DOHH2 (cell line): Measurements from ENCODE around the gene ABCF1.

Experiments
- H3F3A ChIP-seq: fragments of 200-600 bp; sonication (generic), shearing (Covaris generic); 2 replicates; pipeline ENCODE4 v1.6.0; 2016; ENCODE audit warnings: antibody characterized with exemption, mild to moderate bottlenecking; ENCODE audit not compliant: control insufficient read depth, insufficient read depth
- H3K27ac ChIP-seq: fragments of 200-600 bp; sonication (generic); 2 replicates; pipeline ENCODE4 v1.5.1; 2014; ENCODE audit warnings: low read depth, mild to moderate bottlenecking, low read length, moderate library complexity
- H3K27me3 ChIP-seq: fragments of 200-600 bp; sonication (generic); 2 replicates; pipeline ENCODE4 v1.6.1; 2014; ENCODE audit warnings: mild to moderate bottlenecking, low read length, mixed read lengths; ENCODE audit not compliant: control insufficient read depth
- H3K36me3 ChIP-seq: fragments of 200-600 bp; sonication (generic); 2 replicates; pipeline ENCODE4 v1.6.1; 2014; ENCODE audit warnings: mild to moderate bottlenecking, low read length, moderate library complexity, mixed read lengths; ENCODE audit not compliant: control insufficient read depth
- H3K4me1 ChIP-seq: fragments of 200-600 bp; sonication (generic); 2 replicates; pipeline ENCODE4 v1.6.1; 2014; ENCODE audit warnings: mild to moderate bottlenecking, low read length, mixed read lengths; ENCODE audit not compliant: control insufficient read depth
- H3K4me2 ChIP-seq: fragments of 200-600 bp; sonication (generic); 2 replicates; pipeline ENCODE4 v1.6.0; 2014; ENCODE audit warnings: mild to moderate bottlenecking, low read length, moderate library complexity
- H3K4me3 ChIP-seq: fragments of 200-600 bp; sonication (generic); 2 replicates; pipeline ENCODE4 v1.5.1; 2014; ENCODE audit warnings: mild to moderate bottlenecking, low read length, mixed read lengths
- H3K79me2 ChIP-seq: fragments of 200-600 bp; sonication (generic); 2 replicates; pipeline ENCODE4 v1.6.1; 2014; ENCODE audit warnings: mild to moderate bottlenecking, low read length, mixed read lengths; ENCODE audit not compliant: control insufficient read depth
- H3K9me2 ChIP-seq: fragments of 200-600 bp; sonication (generic); replicated peaks from 2 replicates; pipeline ENCODE4 v1.6.1; 2014; ENCODE audit warnings: mild to moderate bottlenecking, low read length, mixed read lengths; ENCODE audit not compliant: control insufficient read depth
- H3K9me3 ChIP-seq: fragments of 200-600 bp; sonication (generic); 2 replicates; pipeline ENCODE4 v1.6.1; 2014; ENCODE audit warnings: antibody characterized with exemption, low read length, mixed read lengths; ENCODE audit not compliant: control insufficient read depth, insufficient read depth
- H4K20me1 ChIP-seq: fragments of 200-600 bp; sonication (generic); 2 replicates; pipeline ENCODE4 v1.6.0; 2014; ENCODE audit warnings: low read depth, mild to moderate bottlenecking, antibody characterized with exemption, low read length, moderate library complexity; ENCODE audit not compliant: control insufficient read depth, insufficient read depth
- EZH2phosphoT487 ChIP-seq: fragments of 200-600 bp; sonication (generic); IDR thresholded peaks from 2 replicates; pipeline ENCODE4 v1.6.1; 2017; ENCODE audit warnings: borderline replicate concordance, mild to moderate bottlenecking, antibody characterized with exemption, low read length, moderate library complexity, mixed read lengths
- TF ChIP-seq, protein P1 (sequence below): fragments of 200-600 bp; sonication (generic); IDR thresholded peaks from one replicate; pipeline ENCODE4 v1.5.1; 2014; ENCODE audit warnings: antibody characterized with exemption, mild to moderate bottlenecking, low read depth, low read length; ENCODE audit not compliant: poor library complexity, severe bottlenecking

Gene ABCF1

DNA sequence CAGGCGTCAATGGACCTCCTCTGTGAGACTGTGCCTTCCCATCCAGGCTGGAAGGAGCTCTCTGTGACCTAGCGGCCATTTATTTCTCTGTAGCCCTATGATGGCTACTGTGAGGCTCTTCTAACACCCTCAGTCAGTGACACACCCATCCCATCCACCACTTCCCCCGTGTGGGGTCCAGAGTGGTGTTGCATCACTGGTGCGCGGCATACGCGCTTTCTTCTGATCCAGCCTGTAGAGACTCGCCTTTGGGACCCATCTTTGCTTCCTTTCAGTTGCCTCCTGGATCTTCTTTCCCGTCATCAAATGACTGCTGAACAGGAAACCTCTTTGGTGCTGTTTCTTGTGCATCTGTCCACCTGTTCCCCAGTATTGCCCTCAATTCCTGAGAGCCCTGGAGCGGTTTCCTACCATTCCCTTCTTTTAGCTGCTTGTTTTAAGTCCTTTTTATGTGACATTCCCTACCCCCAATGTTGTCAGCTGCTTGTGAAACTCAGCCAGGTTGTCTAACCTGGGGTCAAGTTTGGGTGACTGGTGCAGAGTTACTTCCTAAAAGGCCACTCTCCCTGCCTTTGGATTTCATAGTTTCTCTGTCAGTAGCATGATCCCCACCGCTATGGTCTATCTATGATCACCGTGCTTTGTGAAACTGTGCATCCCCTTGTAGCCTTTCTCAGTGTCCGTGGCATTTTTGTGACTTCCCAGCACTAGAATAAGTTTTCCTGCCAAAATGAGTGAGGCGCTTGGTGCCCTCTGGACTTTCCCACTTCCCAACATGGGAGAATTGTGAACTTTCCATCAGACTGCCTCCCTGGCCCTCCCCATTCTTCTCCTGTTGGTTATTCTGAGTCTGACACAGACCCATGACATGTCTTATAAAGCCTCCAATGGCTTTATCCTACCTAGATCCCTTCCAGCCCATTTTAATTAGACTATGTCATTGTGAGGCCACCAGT lies 8.5 kb upstream of the ABCF1 start:
- H3K4me3 ChIP-seq: no peak overlapping the region
- no peaks in the 10 kb centered on the region for H3K27me3 ChIP-seq
- peaks cover 36% of the 10 kb centered on the region for H3K79me2 ChIP-seq
- peaks cover 9% of the 10 kb centered on the region for H3F3A ChIP-seq
- TF ChIP-seq, protein P1, sequence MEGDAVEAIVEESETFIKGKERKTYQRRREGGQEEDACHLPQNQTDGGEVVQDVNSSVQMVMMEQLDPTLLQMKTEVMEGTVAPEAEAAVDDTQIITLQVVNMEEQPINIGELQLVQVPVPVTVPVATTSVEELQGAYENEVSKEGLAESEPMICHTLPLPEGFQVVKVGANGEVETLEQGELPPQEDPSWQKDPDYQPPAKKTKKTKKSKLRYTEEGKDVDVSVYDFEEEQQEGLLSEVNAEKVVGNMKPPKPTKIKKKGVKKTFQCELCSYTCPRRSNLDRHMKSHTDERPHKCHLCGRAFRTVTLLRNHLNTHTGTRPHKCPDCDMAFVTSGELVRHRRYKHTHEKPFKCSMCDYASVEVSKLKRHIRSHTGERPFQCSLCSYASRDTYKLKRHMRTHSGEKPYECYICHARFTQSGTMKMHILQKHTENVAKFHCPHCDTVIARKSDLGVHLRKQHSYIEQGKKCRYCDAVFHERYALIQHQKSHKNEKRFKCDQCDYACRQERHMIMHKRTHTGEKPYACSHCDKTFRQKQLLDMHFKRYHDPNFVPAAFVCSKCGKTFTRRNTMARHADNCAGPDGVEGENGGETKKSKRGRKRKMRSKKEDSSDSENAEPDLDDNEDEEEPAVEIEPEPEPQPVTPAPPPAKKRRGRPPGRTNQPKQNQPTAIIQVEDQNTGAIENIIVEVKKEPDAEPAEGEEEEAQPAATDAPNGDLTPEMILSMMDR: no peak
- TF ChIP-seq EZH2phosphoT487: no peak
- no peaks in the 10 kb centered on the region for H3K9me2 ChIP-seq
- H3K36me3 ChIP-seq: peaks cover 48% of the 10 kb centered on the region
- H3K4me1 ChIP-seq: peaks cover 11% of the 10 kb centered on the region
- H3K4me2 ChIP-seq: no peak overlapping the region
- H4K20me1 ChIP-seq: peaks cover 10% of the 10 kb centered on the region; the same call in 1 of the 2 replicates
- H3K9me3 ChIP-seq: no peaks in the 10 kb centered on the region
- no peak overlapping the region for H3K27ac ChIP-seq

DNA sequence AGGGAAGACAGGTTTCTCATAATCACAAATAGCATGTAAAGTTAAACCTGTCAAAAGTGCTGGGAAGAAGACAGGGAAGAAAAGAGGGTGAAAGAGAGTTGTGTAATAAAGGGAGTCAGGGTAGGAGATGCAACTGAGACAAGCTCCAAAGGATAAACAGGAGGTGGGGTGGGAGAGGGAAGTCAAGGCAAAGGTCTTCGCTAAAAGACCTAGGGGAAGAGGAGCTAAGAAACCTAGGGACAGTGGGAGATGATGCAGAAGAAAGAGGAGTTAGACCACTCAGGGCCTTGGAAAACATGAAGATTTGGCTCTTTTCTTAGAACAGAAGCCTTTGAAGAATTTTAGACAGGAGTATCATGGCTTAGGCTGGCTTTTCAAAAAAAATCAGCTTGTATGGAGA lies 7.1 kb upstream of the ABCF1 start:
- Histone ChIP-seq H3K27me3 (no peaks in the 10 kb centered on the region), H3K4me1 (no peaks in the 10 kb centered on the region), H3K9me3 (no peaks in the 10 kb centered on the region), H3K79me2 (peaks cover 22% of the 10 kb centered on the region), H4K20me1 (no peaks in the 10 kb centered on the region; the same call in 1 of the 2 replicates), H3F3A (peaks cover 6% of the 10 kb centered on the region), H3K4me2 (no peak overlapping the region), H3K4me3 (no peak overlapping the region), H3K36me3 (peaks cover 36% of the 10 kb centered on the region), H3K27ac (no peak overlapping the region), H3K9me2 (no peaks in the 10 kb centered on the region)
- TF ChIP-seq EZH2phosphoT487: no peak
- TF ChIP-seq, protein P1: no peak

DNA sequence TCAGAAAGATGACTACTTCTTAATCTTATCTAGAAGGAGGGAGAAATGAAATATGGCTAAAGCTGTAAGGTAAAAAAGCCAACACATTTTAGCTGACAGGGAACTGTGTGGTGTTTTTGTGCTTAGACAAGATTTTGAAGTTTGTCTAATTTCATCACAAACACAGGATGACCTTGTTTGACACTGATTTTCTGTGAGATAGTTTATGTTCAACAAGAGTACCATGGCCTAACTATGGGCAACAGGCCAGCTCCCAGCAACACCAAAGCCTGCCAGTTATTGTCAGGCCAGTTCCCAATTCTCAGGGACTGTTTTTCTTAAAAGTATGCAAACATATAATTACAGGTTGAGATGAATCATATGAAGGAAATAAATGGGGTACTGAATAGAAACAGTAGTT lies 5.5 kb upstream of the ABCF1 start:
- peaks cover 11% of the 10 kb centered on the region for H3K79me2 ChIP-seq
- TF ChIP-seq EZH2phosphoT487: no peak
- TF ChIP-seq, protein P1: no peak
- peaks cover 26% of the 10 kb centered on the region for H3K36me3 ChIP-seq
- no peak overlapping the region for H3K4me3 ChIP-seq
- H3F3A ChIP-seq: peaks cover 3% of the 10 kb centered on the region
- H3K4me1 ChIP-seq: peaks cover 13% of the 10 kb centered on the region
- no peaks in the 10 kb centered on the region for H3K27me3 ChIP-seq
- H3K9me3 ChIP-seq: no peaks in the 10 kb centered on the region
- H4K20me1 ChIP-seq: no peaks in the 10 kb centered on the region; the same call in 1 of the 2 replicates
- H3K27ac ChIP-seq: no peak overlapping the region
- H3K9me2 ChIP-seq: no peaks in the 10 kb centered on the region
- H3K4me2 ChIP-seq: no peak overlapping the region
